WTC11 (cell line): Measurements from ENCODE around the gene NFE2L3. TPM values are rescaled to one million over a fixed set of nuclear protein-coding genes. Genes with fewer than 3 reads are reported as not detected.
A peak's percentile ranks its signal among the peaks of the same experiment; 100 is the strongest.

Experiments
- ATAC-seq: fragments of 200-7000 bp; cut with Tn5 transposase; 2 replicates; pipeline ENCODE4 v1.10.0; 2021; ENCODE audit warnings: mild to moderate bottlenecking, moderate library complexity
- CTCF ChIA-PET: fragments of 300-600 bp; sonication (Branson Sonifier 250); formaldehyde crosslinking; loops from one replicate; lab custom pipeline; 2021; ENCODE audit warnings: antibody characterized with exemption; lab: Charles Lee
- POLR2A ChIA-PET: fragments of 350-600 bp; sonication (Branson Sonifier 250); formaldehyde crosslinking; loops from one replicate; lab custom pipeline; 2021; ENCODE audit warnings: antibody characterized with exemption; lab: Charles Lee
- DNase-seq: peaks from one replicate; pipeline ENCODE4 v3.0.0; 2021; ENCODE audit warnings: low spot score
- H3K27ac Mint-ChIP-seq: 2 replicates; pipeline ENCODE4 v1.8.0; 2021; ENCODE audit warnings: mixed read lengths
- H3K27me3 Mint-ChIP-seq: 2 replicates; pipeline ENCODE4 v1.8.0; 2021; ENCODE audit warnings: low read depth, mild to moderate bottlenecking, moderate library complexity, mixed read lengths
- H3K36me3 Mint-ChIP-seq: 2 replicates; pipeline ENCODE4 v1.8.0; 2021; ENCODE audit warnings: mixed read lengths
- H3K4me1 Mint-ChIP-seq: 2 replicates; pipeline ENCODE4 v1.8.0; 2022; ENCODE audit warnings: mixed read lengths
- H3K4me3 Mint-ChIP-seq: 2 replicates; pipeline ENCODE4 v1.8.0; 2021; ENCODE audit warnings: mild to moderate bottlenecking, moderate library complexity, mixed read lengths
- H3K9me3 Mint-ChIP-seq: 2 replicates; pipeline ENCODE4 v1.8.0; 2021; ENCODE audit warnings: mixed read lengths
- AR ChIP-seq: fragments of 250-450 bp; sonication (Bioruptor Pico); IDR thresholded peaks from 2 replicates; pipeline ENCODE4 v1.9.0; 2021; ENCODE audit warnings: mild to moderate bottlenecking
- ERG ChIP-seq: fragments of 250-450 bp; sonication (Bioruptor Pico); IDR thresholded peaks from 2 replicates; pipeline ENCODE4 v1.8.0; 2021; ENCODE audit warnings: mild to moderate bottlenecking
- PRDM15 ChIP-seq: sonication (generic); formaldehyde crosslinking; IDR thresholded peaks from 2 replicates; pipeline ENCODE4 v1.8.0; 2022; ENCODE audit warnings: missing genetic modification reagents
- PRRX2 ChIP-seq: fragments of 250-450 bp; sonication (Bioruptor Pico); IDR thresholded peaks from 2 replicates; pipeline ENCODE4 v1.8.0; 2021; ENCODE audit warnings: mild to moderate bottlenecking
- SMAD4 ChIP-seq: sonication (generic); formaldehyde crosslinking; IDR thresholded peaks from 2 replicates; pipeline ENCODE4 v1.8.0; 2022; ENCODE audit warnings: mild to moderate bottlenecking, missing genetic modification reagents
- TCF7 ChIP-seq: sonication (generic); formaldehyde crosslinking; IDR thresholded peaks from 2 replicates; pipeline ENCODE4 v1.8.0; 2022; ENCODE audit warnings: mild to moderate bottlenecking, low read depth, missing genetic modification reagents, moderate library complexity
- ZMAT4 ChIP-seq: fragments of 250-450 bp; sonication (Bioruptor Pico); IDR thresholded peaks from 2 replicates; pipeline ENCODE4 v1.9.0; 2021; ENCODE audit warnings: mild to moderate bottlenecking
- ZNF416 ChIP-seq: fragments of 250-450 bp; sonication (Bioruptor Pico); IDR thresholded peaks from 2 replicates; pipeline ENCODE4 v1.9.0; 2021; ENCODE audit warnings: mild to moderate bottlenecking, inconsistent platforms
- ZNF425 ChIP-seq: fragments of 250-450 bp; sonication (Bioruptor Pico); conservative IDR thresholded peaks from 2 replicates; pipeline ENCODE4 v1.9.0; 2021; ENCODE audit warnings: mild to moderate bottlenecking
- ZNF532 ChIP-seq: fragments of 250-450 bp; sonication (Bioruptor Pico); IDR thresholded peaks from 2 replicates; pipeline ENCODE4 v1.9.0; 2021; ENCODE audit warnings: mild to moderate bottlenecking, borderline replicate concordance
- ZNF671 ChIP-seq: fragments of 250-450 bp; sonication (Bioruptor Pico); IDR thresholded peaks from 2 replicates; pipeline ENCODE4 v1.8.0; 2021; ENCODE audit warnings: mild to moderate bottlenecking
- total RNA-seq: library from RNA; stranded (reverse); gene quantifications from 3 replicates; pipeline ENCODE4 v1.2.3, GENCODE V29; 2021

Gene NFE2L3
- total RNA-seq, 1 experiment from 2014 or later = 66.8 TPM

GRCh38 chr7:26188206-26188956, 36.4 kb downstream of the NFE2L3 start (continued):
- peak; percentile 97 for TF ChIP-seq AR (CRISPR knock-in tag)
- TF ChIP-seq PRRX2 (CRISPR knock-in tag) = peak; percentile 96
- peak; percentile 99 for TF ChIP-seq ZNF532
- TF ChIP-seq SMAD4 (CRISPR knock-in tag) = no peak

GRCh38 chr7:26188957-26189541, 37.1 kb downstream of the NFE2L3 start:
- POLR2A ChIA-PET = interaction anchor here (0.5 to 3.2 kb wide), 14 partner anchors 9 to 295 kb away, joined by 3 to 35 read pairs (median 3); partner anchors contain the start of genes HNRNPA2B1 and NFE2L3
- DNase-seq = no peak
- CTCF ChIA-PET = interaction anchor here (0.6 to 2.3 kb wide), 7 partner anchors 37 to 296 kb away, joined by 3 to 13 read pairs (median 4); partner anchors contain the start of gene NFE2L3
- Mint-ChIP-seq H3K27me3 (no peaks in the 10 kb centered on the region), H3K4me3 (no peak overlapping the region), H3K36me3 (peaks cover 67% of the 10 kb centered on the region)
- TF ChIP-seq ZNF532 (peak; percentile 75; the same call in 1 of the 2 replicates), PRDM15 (CRISPR knock-in tag) (no peak), ERG (CRISPR knock-in tag) (peak; percentile 90; the same call in 1 of the 2 replicates), ZMAT4 (CRISPR knock-in tag) (peak; percentile 66; the same call in 1 of the 2 replicates), ZNF425 (peak; percentile 6; the same call in 1 of the 2 replicates), PRRX2 (CRISPR knock-in tag) (peak; percentile 90; the same call in 1 of the 2 replicates), TCF7 (CRISPR knock-in tag) (no peak), ZNF416 (CRISPR knock-in tag) (peak; percentile 90), ZNF671 (CRISPR knock-in tag) (peak; percentile 96)
- TF ChIP-seq, all 79 proteins: peak for 7
- Mint-ChIP-seq H3K4me1 (peaks cover 64% of the 10 kb centered on the region), H3K9me3 (no peaks in the 10 kb centered on the region), H3K27ac (peak overlapping the region; percentile 97)
- ATAC-seq = no peak
